H9 (cell line): ENCODE data around the gene MAJIN. TPM values are rescaled to one million over a fixed set of nuclear protein-coding genes. Genes with fewer than 3 reads are reported as not detected.

Experiments used
- DNase-seq: peaks from one replicate; pipeline ENCODE4 v3.0.0-alpha.2; 2017
- H2AFZ ChIP-seq: one replicate; pipeline ENCODE4 v1.6.1; 2013; ENCODE audit warnings: mild to moderate bottlenecking, low read length, control low read depth, moderate library complexity
- H2AK5ac ChIP-seq: 2 replicates; pipeline ENCODE4 v1.6.1; 2013; ENCODE audit warnings: low read length, control low read depth, mixed read lengths; ENCODE audit not compliant: insufficient read length
- H2BK120ac ChIP-seq: one replicate; pipeline ENCODE4 v1.6.1; 2013; ENCODE audit warnings: low read depth, mild to moderate bottlenecking, low read length, control low read depth, inconsistent platforms; ENCODE audit not compliant: poor library complexity, severe bottlenecking
- H2BK12ac ChIP-seq: 2 replicates; pipeline ENCODE4 v1.6.1; 2013; ENCODE audit warnings: low read length, control low read depth, mixed read lengths, low read depth; ENCODE audit not compliant: insufficient read length
- H2BK15ac ChIP-seq: 2 replicates; pipeline ENCODE4 v1.6.1; 2013; ENCODE audit warnings: low read depth, low read length, control low read depth
- H2BK20ac ChIP-seq: one replicate; pipeline ENCODE4 v1.6.1; 2013; ENCODE audit warnings: low read depth, mild to moderate bottlenecking, low read length, control low read depth, inconsistent platforms; ENCODE audit not compliant: poor library complexity, severe bottlenecking
- H2BK5ac ChIP-seq: 2 replicates; pipeline ENCODE4 v1.6.1; 2013; ENCODE audit warnings: low read length, control low read depth, mixed read lengths; ENCODE audit not compliant: insufficient read length
- H3K14ac ChIP-seq: 2 replicates; pipeline ENCODE4 v1.6.1; 2013; ENCODE audit warnings: low read length, control low read depth; ENCODE audit not compliant: insufficient read depth
- H3K18ac ChIP-seq: 2 replicates; pipeline ENCODE4 v1.6.1; 2013; ENCODE audit warnings: low read depth, mild to moderate bottlenecking, mixed read lengths, low read length, control low read depth; ENCODE audit not compliant: insufficient read length
- H3K23ac ChIP-seq: 2 replicates; pipeline ENCODE4 v1.6.1; 2013; ENCODE audit warnings: low read length, control low read depth, mixed read lengths, low read depth; ENCODE audit not compliant: insufficient read length
- H3K23me2 ChIP-seq: 2 replicates; pipeline ENCODE4 v1.6.1; 2013; ENCODE audit warnings: low read depth, mild to moderate bottlenecking, mixed read lengths, low read length, control low read depth; ENCODE audit not compliant: insufficient read length, poor library complexity, severe bottlenecking
- H3K27ac ChIP-seq: 2 replicates; pipeline ENCODE4 v1.5.1; 2013; ENCODE audit warnings: low read length, control low read depth, mixed read lengths, low read depth; ENCODE audit not compliant: insufficient read length
- H3K27me3 ChIP-seq: 2 replicates; pipeline ENCODE4 v1.6.1; 2013; ENCODE audit warnings: low read length, control low read depth, inconsistent platforms; ENCODE audit not compliant: insufficient read depth
- H3K4ac ChIP-seq: 2 replicates; pipeline ENCODE4 v1.6.1; 2013; ENCODE audit warnings: low read depth, mild to moderate bottlenecking, control low read depth, inconsistent platforms, low read length, moderate library complexity
- H3K4me1 ChIP-seq: 2 replicates; pipeline ENCODE4 v1.6.1; 2013; ENCODE audit warnings: low read length, control low read depth, inconsistent platforms; ENCODE audit not compliant: insufficient read depth
- H3K4me2 ChIP-seq: 2 replicates; pipeline ENCODE4 v1.6.1; 2013; ENCODE audit warnings: low read length, control low read depth, mixed read lengths; ENCODE audit not compliant: insufficient read length, insufficient read depth
- H3K56ac ChIP-seq: 2 replicates; pipeline ENCODE4 v1.6.1; 2013; ENCODE audit warnings: low read depth, mild to moderate bottlenecking, mixed read lengths, low read length, control low read depth; ENCODE audit not compliant: insufficient read length
- H3K79me1 ChIP-seq: 2 replicates; pipeline ENCODE4 v1.6.1; 2013; ENCODE audit warnings: low read depth, mild to moderate bottlenecking, moderate library complexity, low read length, control low read depth, inconsistent platforms; ENCODE audit not compliant: insufficient read depth, poor library complexity, severe bottlenecking
- H3K79me2 ChIP-seq: 2 replicates; pipeline ENCODE4 v1.6.1; 2013; ENCODE audit warnings: low read length, control low read depth, inconsistent platforms; ENCODE audit not compliant: insufficient read depth
- H3K9ac ChIP-seq: 2 replicates; pipeline ENCODE4 v1.6.1; 2013; ENCODE audit warnings: low read length, control low read depth, mixed read lengths; ENCODE audit not compliant: insufficient read length; ENCODE audit errors: extremely low read depth
- H3K9me3 ChIP-seq: one replicate; pipeline ENCODE4 v1.6.1; 2013; ENCODE audit warnings: low read depth, low read length, inconsistent platforms; ENCODE audit not compliant: control insufficient read depth
- H3T11ph ChIP-seq: one replicate; pipeline ENCODE4 v1.6.1; 2013; ENCODE audit warnings: mild to moderate bottlenecking, low read length, control low read depth, inconsistent platforms
- H4K20me1 ChIP-seq: one replicate; pipeline ENCODE4 v1.6.1; 2013; ENCODE audit not compliant: control insufficient read depth, insufficient read length, insufficient read depth
- H4K5ac ChIP-seq: 2 replicates; pipeline ENCODE4 v1.6.1; 2013; ENCODE audit warnings: low read depth, mild to moderate bottlenecking, mixed read lengths, low read length, control low read depth; ENCODE audit not compliant: insufficient read length
- H4K8ac ChIP-seq: replicated peaks from 2 replicates; pipeline ENCODE4 v1.6.1; 2013; ENCODE audit warnings: low read length, control low read depth, mixed read lengths, low read depth; ENCODE audit not compliant: insufficient read length
- H4K91ac ChIP-seq: 2 replicates; pipeline ENCODE4 v1.6.1; 2013; ENCODE audit warnings: low read depth, mild to moderate bottlenecking, moderate library complexity, mixed read lengths, low read length, control low read depth; ENCODE audit not compliant: insufficient read length
- H3K27ac Mint-ChIP-seq, 3 experiments: 2 replicates in 2 of 3; 3 replicates in 1 of 3; pipeline ENCODE4 v1.8.0; 2020 to 2021; ENCODE audit warnings: mixed read lengths in 3 of 3, mild to moderate bottlenecking in 1 of 3, moderate library complexity in 1 of 3
- H3K27me3 Mint-ChIP-seq: 2 replicates; pipeline ENCODE4 v1.8.0; 2021; ENCODE audit warnings: low read depth, mild to moderate bottlenecking, moderate library complexity, mixed read lengths
- H3K36me3 Mint-ChIP-seq, 3 experiments: 2 replicates in 2 of 3; 3 replicates in 1 of 3; pipeline ENCODE4 v1.8.0; 2020 to 2021; ENCODE audit warnings: low read depth in 3 of 3, mixed read lengths in 3 of 3; ENCODE audit not compliant: insufficient read depth in 1 of 3
- H3K4me1 Mint-ChIP-seq, 2 experiments: 2 replicates each; pipeline ENCODE4 v1.8.0; 2020; ENCODE audit warnings: mixed read lengths in 2 of 2
- H3K4me3 Mint-ChIP-seq, 2 experiments: 2 replicates in 1 of 2; 3 replicates in 1 of 2; pipeline ENCODE4 v1.8.0; 2020 to 2021; ENCODE audit warnings: mild to moderate bottlenecking in 2 of 2, mixed read lengths in 2 of 2, moderate library complexity in 1 of 2
- H3K9me3 Mint-ChIP-seq, 2 experiments: 2 replicates in 1 of 2; 3 replicates in 1 of 2; pipeline ENCODE4 v1.8.0; 2020; ENCODE audit warnings: mild to moderate bottlenecking in 2 of 2, mixed read lengths in 2 of 2, moderate library complexity in 1 of 2
- CTCF ChIP-seq: fragments of 200-600 bp; sonication (generic); conservative IDR thresholded peaks from 3 replicates; pipeline ENCODE4 v1.8.0; 2021; ENCODE audit warnings: antibody characterized with exemption, mild to moderate bottlenecking
- WGBS: extraction: QIAGEN DNeasy Blood & Tissue Kit; methylation state at CpG from one replicate; pipeline ENCODE4 v1.1.7; 2013; ENCODE audit warnings: missing lambda C conversion rate, low lambda C conversion rate, mixed read lengths; ENCODE audit not compliant: insufficient read length; ENCODE audit errors: extremely low coverage; 5-methylcytosine and 5-hydroxymethylcytosine counted together
- total RNA-seq: library from RNA; stranded (reverse); gene quantifications from 2 replicates; pipeline ENCODE4 v1.2.1, GENCODE V29; 2021

The MAJIN gene
- total RNA-seq, 1 experiment from 2014 or later: not detected

DNA sequence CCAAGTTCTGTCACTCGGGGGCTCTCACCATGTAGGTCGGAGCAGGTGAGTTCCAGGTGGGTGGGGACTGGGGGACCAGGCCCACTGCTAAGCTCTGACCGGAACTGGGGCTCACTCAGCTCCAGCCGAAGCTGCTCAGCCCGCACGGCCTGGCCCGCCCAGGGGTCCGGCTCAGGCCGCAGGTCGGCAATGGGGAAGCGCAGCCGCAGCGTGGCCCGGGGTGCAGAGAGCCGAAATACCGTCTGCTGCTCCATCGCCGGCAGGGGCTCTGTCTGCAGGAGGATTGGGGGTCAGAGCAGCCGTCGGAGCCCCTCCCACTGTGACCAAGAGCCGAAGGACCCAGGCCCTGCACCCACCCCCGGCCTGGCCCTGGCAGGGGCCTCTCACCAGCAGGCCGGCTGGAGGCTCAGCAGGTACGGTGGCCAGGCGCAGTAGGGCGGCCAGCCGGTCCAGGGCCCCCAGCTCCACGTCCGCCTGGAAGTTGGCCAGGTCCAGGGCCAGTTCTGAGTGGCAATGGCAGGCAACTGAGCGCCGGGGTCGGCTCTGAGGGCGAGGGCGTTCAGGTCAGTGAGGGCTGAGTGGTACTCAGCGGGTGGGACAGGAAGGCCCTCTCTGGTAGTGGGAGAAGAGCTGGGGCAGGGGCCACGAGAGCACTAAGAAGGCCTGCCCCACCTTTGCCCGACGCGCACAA lies 62.1 kb downstream of the MAJIN start:
- no peak overlapping the region for H4K91ac ChIP-seq
- no peaks in the 10 kb centered on the region for H4K20me1 ChIP-seq
- no peaks in the 10 kb centered on the region for H3K23me2 ChIP-seq
- no peak overlapping the region for H2BK20ac ChIP-seq
- no peak overlapping the region for H2BK15ac ChIP-seq
- no peak overlapping the region for H3K56ac ChIP-seq
- no peaks in the 10 kb centered on the region for H3K27me3 ChIP-seq
- no peak overlapping the region for H3K4me3 Mint-ChIP-seq
- H3K36me3 Mint-ChIP-seq: peaks cover 17 to 53% (median 47%) of the 10 kb centered on the region in 3 experiments; a peak in 6 of 7 replicates
- H3K4me1 ChIP-seq: no peaks in the 10 kb centered on the region
- no peak for TF ChIP-seq CTCF
- no peak overlapping the region for H2AFZ ChIP-seq
- no peaks in the 10 kb centered on the region for H3K79me2 ChIP-seq
- no CpG with 5 or more reads among the region's 39 CpGs for WGBS
- H3K9me3 ChIP-seq: no peaks in the 10 kb centered on the region
- H3K27me3 Mint-ChIP-seq: no peaks in the 10 kb centered on the region
- H3K4me1 Mint-ChIP-seq: no peaks in the 10 kb centered on the region
- H4K8ac ChIP-seq: no peak overlapping the region
- H3K27ac ChIP-seq: no peak overlapping the region
- no peak overlapping the region for H2BK12ac ChIP-seq
- H3K9me3 Mint-ChIP-seq: no peaks in the 10 kb centered on the region
- no peak overlapping the region for H3K4ac ChIP-seq
- no peak overlapping the region for H2BK120ac ChIP-seq
- no peak for DNase-seq
- H3K18ac ChIP-seq: no peak overlapping the region
- no peak overlapping the region for H3K4me2 ChIP-seq
- no peak overlapping the region for H3K23ac ChIP-seq
- no peak overlapping the region for H3T11ph ChIP-seq
- no peak overlapping the region for H2BK5ac ChIP-seq
- no peak overlapping the region for H3K14ac ChIP-seq
- no peak overlapping the region for H3K9ac ChIP-seq
- H3K79me1 ChIP-seq: no peaks in the 10 kb centered on the region
- no peak overlapping the region for H2AK5ac ChIP-seq
- no peak overlapping the region for H3K27ac Mint-ChIP-seq
- H4K5ac ChIP-seq: no peak overlapping the region
